Measurements from ENCODE around the gene HOXA3.

- no peak for TF ChIP-seq CTCF (IDR thresholded peaks at IDR 0.05; ENCODE audit: low read depth, low read length)
- no peak for TF ChIP-seq POLR2A (IDR thresholded peaks at IDR 0.05; ENCODE audit: extremely low read depth, insufficient read length)
- TF ChIP-seq MAX (IDR thresholded peaks at IDR 0.05; ENCODE audit: low read depth, low read length), result no peak
These were observed 41.2 kb downstream of the HOXA3 start for GRCh38 chr7:27111042-27111750.

Measured in NB4 (cell line).